GM12874 (cell line): ENCODE results near the gene GOSR1.

Experiments
- TF ChIP-seq, protein P1 (sequence below): IDR thresholded peaks from 2 replicates; pipeline ENCODE4 v1.5.1; 2011; ENCODE audit warnings: low read depth, mild to moderate bottlenecking, control low read depth, low read length, moderate library complexity; ENCODE audit not compliant: insufficient read depth

Gene GOSR1

DNA sequence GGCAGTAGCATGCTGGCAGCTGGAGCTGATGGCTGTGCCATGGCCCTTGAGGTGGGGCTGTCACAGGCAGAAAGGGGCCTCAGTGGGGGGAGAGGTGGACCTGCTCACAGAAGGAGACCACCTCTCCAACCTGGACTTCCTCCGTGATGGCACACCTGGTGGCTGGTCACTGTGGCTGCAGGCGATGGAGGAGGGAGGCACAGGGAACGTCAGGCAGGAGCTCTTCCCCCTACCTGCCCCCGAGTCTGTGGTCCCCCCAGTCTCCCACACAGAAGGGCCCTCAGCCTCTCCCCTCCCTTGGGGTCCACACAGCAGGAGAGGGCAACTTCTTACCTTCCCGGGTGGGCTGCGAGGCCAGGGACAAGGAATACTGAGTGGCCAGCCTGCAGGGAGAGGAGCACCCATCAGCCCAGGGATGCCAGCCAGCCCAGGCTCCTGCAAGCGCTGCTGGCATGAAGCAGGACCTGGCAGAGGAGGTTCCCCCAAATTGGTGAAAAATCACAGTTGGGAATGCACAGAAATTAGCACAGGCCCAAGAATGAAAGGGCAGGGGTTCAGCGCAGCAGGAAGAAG, 96.5 kb downstream of the GOSR1 start:
- TF ChIP-seq, protein P1, sequence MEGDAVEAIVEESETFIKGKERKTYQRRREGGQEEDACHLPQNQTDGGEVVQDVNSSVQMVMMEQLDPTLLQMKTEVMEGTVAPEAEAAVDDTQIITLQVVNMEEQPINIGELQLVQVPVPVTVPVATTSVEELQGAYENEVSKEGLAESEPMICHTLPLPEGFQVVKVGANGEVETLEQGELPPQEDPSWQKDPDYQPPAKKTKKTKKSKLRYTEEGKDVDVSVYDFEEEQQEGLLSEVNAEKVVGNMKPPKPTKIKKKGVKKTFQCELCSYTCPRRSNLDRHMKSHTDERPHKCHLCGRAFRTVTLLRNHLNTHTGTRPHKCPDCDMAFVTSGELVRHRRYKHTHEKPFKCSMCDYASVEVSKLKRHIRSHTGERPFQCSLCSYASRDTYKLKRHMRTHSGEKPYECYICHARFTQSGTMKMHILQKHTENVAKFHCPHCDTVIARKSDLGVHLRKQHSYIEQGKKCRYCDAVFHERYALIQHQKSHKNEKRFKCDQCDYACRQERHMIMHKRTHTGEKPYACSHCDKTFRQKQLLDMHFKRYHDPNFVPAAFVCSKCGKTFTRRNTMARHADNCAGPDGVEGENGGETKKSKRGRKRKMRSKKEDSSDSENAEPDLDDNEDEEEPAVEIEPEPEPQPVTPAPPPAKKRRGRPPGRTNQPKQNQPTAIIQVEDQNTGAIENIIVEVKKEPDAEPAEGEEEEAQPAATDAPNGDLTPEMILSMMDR, result no peak

DNA sequence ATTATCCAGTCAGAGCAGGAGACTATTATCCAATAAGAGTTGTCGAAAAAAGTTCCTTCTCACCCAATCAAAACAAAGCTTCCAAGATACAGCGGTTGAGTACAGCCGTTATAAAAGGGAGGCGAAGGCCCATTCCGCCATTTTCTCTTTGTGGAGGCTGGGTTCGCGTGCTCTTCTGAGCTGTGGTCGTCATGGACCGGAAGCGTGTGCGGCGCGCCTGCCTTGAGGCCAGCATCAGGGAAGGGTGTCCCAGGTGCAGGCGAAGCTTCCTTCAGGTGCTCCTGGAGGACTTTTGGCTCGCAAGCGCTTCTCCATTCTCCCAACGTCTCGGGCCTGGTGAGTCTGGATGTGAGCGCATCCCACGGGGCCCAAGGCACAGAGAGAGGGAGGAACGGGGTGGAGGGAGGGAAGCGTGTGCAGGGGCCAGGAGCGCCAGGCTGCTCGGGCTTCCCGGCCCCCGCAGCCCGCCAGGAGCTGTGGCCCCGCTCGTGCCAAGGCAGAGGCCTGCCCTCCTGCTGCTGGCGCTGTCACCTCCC, 99.2 kb downstream of the GOSR1 start:
- TF ChIP-seq, protein P1, result no peak
